A549 (cell line): ENCODE data around the gene ATN1.

ENCODE experiments used
- JUN ChIP-seq, 2 experiments: fragments of >200 bp; sonication (Bioruptor Twin); formaldehyde crosslinking; IDR thresholded peaks; 2 replicates in 1 of 2; 3 replicates in 1 of 2; pipeline ENCODE4 v1.6.1; 2016 to 2017
- POLR2A ChIP-seq: IDR thresholded peaks from 2 replicates; pipeline ENCODE4 v1.6.1; 2012; ENCODE audit warnings: mild to moderate bottlenecking, low read length
- SREBF2 ChIP-seq: fragments of 450-650 bp; IDR thresholded peaks from 2 replicates; pipeline ENCODE4 v1.6.1; 2014; ENCODE audit warnings: mild to moderate bottlenecking, moderate library complexity
- TF ChIP-seq, protein P1 (sequence below): fragments of >200 bp; sonication (Bioruptor Twin); formaldehyde crosslinking; IDR thresholded peaks from 3 replicates; pipeline ENCODE4 v1.5.1; 2016
- TF ChIP-seq, protein P2 (sequence below): IDR thresholded peaks from 2 replicates; pipeline ENCODE4 v1.6.1; 2012; ENCODE audit warnings: low read depth, borderline replicate concordance

DNA sequence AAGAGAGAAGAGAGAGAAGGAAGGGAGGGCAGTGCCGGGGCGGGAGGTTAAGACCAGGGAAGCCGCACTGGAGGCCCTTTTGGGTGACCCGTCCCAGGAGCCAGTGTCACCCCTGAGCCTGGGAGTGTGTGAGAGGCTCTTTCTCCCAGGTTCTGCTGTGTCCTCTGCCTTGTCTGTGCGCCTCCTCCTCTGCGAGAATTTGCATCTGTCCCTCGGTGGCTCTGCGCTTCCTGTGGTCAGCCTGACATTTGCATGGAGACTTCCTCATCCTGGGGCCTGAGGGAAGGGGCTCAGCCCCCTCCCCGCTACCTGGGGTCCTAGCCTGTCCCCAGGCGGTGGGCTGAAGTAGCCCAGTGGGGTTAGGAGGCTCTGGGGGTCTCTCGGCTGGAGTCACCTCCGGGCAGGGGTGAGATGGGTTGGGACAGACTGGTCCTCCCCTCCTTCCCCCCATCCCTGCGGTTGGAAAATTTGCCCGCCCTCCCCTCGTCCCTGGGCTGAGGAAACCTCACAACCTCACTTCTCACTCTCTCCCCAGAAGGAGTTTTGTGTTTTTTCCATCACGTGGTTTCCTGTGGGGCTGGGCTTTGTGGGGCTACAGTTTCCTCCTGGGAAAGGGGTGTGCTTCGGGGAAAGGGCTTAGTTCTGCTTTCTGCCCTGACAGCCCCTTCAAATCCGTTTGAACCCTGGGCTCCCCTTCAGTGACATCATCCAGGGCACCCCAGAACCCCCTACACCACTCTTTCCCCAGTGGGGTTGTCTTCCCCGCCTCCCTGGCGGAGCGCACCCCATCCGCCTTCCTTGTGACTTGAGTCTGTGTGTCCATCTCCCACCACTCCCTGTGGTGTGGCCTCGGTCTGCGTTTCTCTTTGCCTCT lies 25.9 kb downstream of the ATN1 start:
- no peak for TF ChIP-seq SREBF2
- TF ChIP-seq, protein P1, sequence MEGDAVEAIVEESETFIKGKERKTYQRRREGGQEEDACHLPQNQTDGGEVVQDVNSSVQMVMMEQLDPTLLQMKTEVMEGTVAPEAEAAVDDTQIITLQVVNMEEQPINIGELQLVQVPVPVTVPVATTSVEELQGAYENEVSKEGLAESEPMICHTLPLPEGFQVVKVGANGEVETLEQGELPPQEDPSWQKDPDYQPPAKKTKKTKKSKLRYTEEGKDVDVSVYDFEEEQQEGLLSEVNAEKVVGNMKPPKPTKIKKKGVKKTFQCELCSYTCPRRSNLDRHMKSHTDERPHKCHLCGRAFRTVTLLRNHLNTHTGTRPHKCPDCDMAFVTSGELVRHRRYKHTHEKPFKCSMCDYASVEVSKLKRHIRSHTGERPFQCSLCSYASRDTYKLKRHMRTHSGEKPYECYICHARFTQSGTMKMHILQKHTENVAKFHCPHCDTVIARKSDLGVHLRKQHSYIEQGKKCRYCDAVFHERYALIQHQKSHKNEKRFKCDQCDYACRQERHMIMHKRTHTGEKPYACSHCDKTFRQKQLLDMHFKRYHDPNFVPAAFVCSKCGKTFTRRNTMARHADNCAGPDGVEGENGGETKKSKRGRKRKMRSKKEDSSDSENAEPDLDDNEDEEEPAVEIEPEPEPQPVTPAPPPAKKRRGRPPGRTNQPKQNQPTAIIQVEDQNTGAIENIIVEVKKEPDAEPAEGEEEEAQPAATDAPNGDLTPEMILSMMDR = no peak
- no peak for TF ChIP-seq JUN (IDR thresholded peaks at IDR 0.05)
- no peak for TF ChIP-seq POLR2A
- TF ChIP-seq, protein P2, sequence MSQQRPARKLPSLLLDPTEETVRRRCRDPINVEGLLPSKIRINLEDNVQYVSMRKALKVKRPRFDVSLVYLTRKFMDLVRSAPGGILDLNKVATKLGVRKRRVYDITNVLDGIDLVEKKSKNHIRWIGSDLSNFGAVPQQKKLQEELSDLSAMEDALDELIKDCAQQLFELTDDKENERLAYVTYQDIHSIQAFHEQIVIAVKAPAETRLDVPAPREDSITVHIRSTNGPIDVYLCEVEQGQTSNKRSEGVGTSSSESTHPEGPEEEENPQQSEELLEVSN = no peak
